WI38 (cell line): ENCODE measurements around the gene ACTL7B.

Experiments
- H3K4me3 ChIP-seq: 2 replicates; pipeline ENCODE4 v1.5.1; 2011; ENCODE audit warnings: low read depth, mild to moderate bottlenecking, control low read depth, low read length
- CTCF ChIP-seq: IDR thresholded peaks from 2 replicates; pipeline ENCODE4 v1.5.1; 2012; ENCODE audit warnings: low read depth, mild to moderate bottlenecking, control low read depth, low read length

The ACTL7B gene

GRCh38 chr9:108811944-108812343 lies 43.8 kb downstream of the ACTL7B start:
- no peak for TF ChIP-seq CTCF

GRCh38 chr9:108809269-108809668 lies 46.5 kb downstream of the ACTL7B start:
- TF ChIP-seq CTCF, result no peak
- H3K4me3 ChIP-seq, result no peak overlapping the region

More at GRCh38 chr9:108811944-108812343, 43.8 kb downstream of the ACTL7B start:
- H3K4me3 ChIP-seq, result no peak overlapping the region
